ENCODE results near the gene MISP. TPM values are rescaled to one million over a fixed set of nuclear protein-coding genes. Genes with fewer than 3 reads are reported as not detected.

MISP gene
- total and polyA plus RNA-seq, 2 of the 13 experiments (the other 11 are each of a cell fraction or from before 2014, with no cell fraction given), result 0.67 to 1.3 TPM

- TF ChIP-seq PRDM15 (CRISPR knock-in tag; IDR thresholded peaks at IDR 0.05), result 0 out of 2 replicates have a peak, but pooled peaks have one; percentile 4
- TF ChIP-seq IKZF1 (IDR thresholded peaks at IDR 0.05), result no peak
- no peak for TF ChIP-seq TCF7L2 (IDR thresholded peaks at IDR 0.05; ENCODE audit: low read depth, low read length)
- no peak for TF ChIP-seq KLF11 (CRISPR knock-in tag; IDR thresholded peaks at IDR 0.05)
- TF ChIP-seq KLF16 (CRISPR knock-in tag; IDR thresholded peaks at IDR 0.05), result no peak; a peak in 1 of 4 replicates
- TF ChIP-seq, protein P1, sequence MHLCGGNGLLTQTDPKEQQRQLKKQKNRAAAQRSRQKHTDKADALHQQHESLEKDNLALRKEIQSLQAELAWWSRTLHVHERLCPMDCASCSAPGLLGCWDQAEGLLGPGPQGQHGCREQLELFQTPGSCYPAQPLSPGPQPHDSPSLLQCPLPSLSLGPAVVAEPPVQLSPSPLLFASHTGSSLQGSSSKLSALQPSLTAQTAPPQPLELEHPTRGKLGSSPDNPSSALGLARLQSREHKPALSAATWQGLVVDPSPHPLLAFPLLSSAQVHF (CRISPR knock-in tag; IDR thresholded peaks at IDR 0.05), result no peak
- no peak for TF ChIP-seq BCLAF1 (IDR thresholded peaks at IDR 0.05)
- TF ChIP-seq ZNF790 (CRISPR knock-in tag; IDR thresholded peaks at IDR 0.05; ENCODE audit: borderline replicate concordance), result no peak
- TF ChIP-seq, protein P2, sequence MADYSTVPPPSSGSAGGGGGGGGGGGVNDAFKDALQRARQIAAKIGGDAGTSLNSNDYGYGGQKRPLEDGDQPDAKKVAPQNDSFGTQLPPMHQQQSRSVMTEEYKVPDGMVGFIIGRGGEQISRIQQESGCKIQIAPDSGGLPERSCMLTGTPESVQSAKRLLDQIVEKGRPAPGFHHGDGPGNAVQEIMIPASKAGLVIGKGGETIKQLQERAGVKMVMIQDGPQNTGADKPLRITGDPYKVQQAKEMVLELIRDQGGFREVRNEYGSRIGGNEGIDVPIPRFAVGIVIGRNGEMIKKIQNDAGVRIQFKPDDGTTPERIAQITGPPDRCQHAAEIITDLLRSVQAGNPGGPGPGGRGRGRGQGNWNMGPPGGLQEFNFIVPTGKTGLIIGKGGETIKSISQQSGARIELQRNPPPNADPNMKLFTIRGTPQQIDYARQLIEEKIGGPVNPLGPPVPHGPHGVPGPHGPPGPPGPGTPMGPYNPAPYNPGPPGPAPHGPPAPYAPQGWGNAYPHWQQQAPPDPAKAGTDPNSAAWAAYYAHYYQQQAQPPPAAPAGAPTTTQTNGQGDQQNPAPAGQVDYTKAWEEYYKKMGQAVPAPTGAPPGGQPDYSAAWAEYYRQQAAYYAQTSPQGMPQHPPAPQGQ (CRISPR knock-in tag; IDR thresholded peaks at IDR 0.05; ENCODE audit: borderline replicate concordance), result no peak
- TF ChIP-seq ZNF180 (CRISPR knock-in tag; IDR thresholded peaks at IDR 0.05; ENCODE audit: borderline replicate concordance, low read depth), result no peak
- no peak for TF ChIP-seq ZNF510 (CRISPR knock-in tag; IDR thresholded peaks at IDR 0.05; ENCODE audit: low read depth)
- TF ChIP-seq MTF1 (CRISPR knock-in tag; IDR thresholded peaks at IDR 0.05), result no peak
- TF ChIP-seq THAP11 (CRISPR knock-in tag; IDR thresholded peaks at IDR 0.05), result 0 out of 2 replicates have a peak, but pooled peaks have one; percentile 2
- no peak for TF ChIP-seq TRIM22 (IDR thresholded peaks at IDR 0.05)
- peak; percentile 36; the same call in 1 of the 2 replicates for TF ChIP-seq CEBPB (IDR thresholded peaks at IDR 0.05; ENCODE audit: borderline replicate concordance, low read depth, low read length)
- TF ChIP-seq ELF4 (CRISPR knock-in tag; IDR thresholded peaks at IDR 0.05; ENCODE audit: borderline replicate concordance), result 0 out of 2 replicates have a peak, but pooled peaks have one; percentile 65
- no peak for TF ChIP-seq SETDB1 (CRISPR knock-in tag; IDR thresholded peaks at IDR 0.05; ENCODE audit: borderline replicate concordance)
- TF ChIP-seq WIZ (CRISPR knock-in tag; IDR thresholded peaks at IDR 0.05), result no peak
- no peak for TF ChIP-seq ZBTB7A (CRISPR knock-in tag; IDR thresholded peaks at IDR 0.05)
Observed at GRCh38 chr19:782878-783668, 32.2 kb downstream of the MISP start (continued).

Measured in HepG2 (cell line).